ENCODE measurements around the gene TANC1.

DNA sequence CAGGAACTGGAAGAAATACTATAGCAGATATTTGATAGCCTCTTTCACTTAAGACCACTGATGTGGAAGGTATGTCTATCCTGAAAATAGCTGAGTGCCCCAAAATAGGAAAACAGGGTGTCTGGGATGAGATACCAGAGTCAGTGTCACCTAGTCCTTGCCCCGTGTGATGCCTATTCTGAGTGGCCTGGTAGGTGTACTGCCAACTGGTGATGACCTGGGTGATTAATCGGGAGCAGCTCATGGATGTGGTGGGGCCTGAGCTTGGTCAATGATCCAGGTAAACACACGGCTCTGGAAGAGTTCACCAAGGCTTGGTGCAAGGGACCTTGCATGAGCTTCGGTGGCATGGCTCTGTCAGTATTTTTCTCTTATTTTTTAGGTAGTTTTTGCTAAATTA is 95.2 kb downstream of the TANC1 start:
- TF ChIP-seq, protein P1, sequence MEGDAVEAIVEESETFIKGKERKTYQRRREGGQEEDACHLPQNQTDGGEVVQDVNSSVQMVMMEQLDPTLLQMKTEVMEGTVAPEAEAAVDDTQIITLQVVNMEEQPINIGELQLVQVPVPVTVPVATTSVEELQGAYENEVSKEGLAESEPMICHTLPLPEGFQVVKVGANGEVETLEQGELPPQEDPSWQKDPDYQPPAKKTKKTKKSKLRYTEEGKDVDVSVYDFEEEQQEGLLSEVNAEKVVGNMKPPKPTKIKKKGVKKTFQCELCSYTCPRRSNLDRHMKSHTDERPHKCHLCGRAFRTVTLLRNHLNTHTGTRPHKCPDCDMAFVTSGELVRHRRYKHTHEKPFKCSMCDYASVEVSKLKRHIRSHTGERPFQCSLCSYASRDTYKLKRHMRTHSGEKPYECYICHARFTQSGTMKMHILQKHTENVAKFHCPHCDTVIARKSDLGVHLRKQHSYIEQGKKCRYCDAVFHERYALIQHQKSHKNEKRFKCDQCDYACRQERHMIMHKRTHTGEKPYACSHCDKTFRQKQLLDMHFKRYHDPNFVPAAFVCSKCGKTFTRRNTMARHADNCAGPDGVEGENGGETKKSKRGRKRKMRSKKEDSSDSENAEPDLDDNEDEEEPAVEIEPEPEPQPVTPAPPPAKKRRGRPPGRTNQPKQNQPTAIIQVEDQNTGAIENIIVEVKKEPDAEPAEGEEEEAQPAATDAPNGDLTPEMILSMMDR (optimal IDR thresholded peaks at IDR 0.05 in 1 of 3, IDR thresholded peaks at IDR 0.05 in 1 of 3, conservative IDR thresholded peaks at IDR 0.05 in 1 of 3; ENCODE audit: extremely low read depth in 1 of 3, insufficient read depth in 2 of 3, low read length in 3 of 3), result no peak
- no peak for TF ChIP-seq EZH2 (IDR thresholded peaks at IDR 0.05; ENCODE audit: low read length)
